Measurements from ENCODE around the gene HDAC3.

HDAC3 gene

DNA sequence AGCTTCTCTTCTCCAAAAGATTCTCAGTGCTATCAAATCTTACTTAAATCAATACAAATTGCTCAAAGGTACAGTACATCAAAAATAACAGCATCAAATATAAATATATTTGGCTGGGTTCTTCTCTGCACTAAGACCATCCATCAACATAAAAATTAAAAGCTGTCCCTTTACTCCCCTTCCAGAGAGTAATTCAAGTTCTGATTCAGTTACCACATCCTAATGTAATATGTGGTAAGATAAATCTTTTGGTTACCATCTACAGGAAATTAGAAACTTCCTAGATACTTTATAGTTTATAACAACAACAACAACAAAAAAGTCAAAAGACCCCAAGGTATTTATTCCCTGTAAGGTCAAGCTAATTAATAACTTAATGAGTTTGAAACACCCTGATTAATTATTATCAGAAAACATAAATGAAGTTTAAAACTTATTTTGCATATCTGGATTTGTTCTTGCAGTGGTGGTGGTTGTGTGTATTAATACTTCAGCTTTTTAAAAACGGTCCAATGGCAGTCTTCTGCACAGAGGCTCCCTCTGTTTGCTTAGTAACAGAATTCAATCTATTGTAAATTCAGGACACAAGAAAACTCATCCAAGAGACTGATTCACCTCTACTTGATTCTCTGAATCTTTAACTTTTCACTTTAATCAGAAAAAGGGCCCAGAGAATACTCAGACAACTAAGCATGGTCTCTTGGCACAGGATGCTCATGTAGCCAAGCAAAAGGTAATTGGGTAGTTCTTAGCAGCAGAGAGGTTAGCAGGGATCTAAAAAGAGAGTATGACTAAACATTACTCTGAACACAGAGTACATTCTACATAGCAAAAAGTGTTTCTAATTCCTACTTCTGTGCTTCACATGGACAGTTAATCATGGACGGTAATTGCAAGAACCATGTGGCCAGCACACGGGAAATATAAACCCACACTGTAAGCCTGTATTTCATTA, 38.0 kb downstream of the HDAC3 start:
- DNase-seq: no peak

DNA sequence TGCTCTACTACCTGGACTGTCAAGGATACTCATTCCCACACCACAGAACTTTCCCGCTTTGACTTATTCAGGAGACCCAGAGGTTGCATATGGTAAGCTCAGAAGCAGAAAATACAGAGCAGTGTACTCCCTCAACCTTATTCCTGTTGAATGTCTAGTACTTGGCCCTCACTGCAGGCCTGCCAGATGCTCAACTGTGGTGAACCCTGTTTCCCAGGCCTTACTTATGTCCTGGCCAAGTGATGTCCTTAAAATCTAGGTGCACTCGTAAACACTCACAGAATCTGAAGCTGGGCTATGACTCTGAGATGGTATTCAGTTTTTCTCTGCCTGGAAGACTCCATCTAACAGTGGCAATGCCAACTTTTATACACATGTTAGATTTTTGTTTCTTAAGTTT, 38.8 kb downstream of the HDAC3 start:
- DNase-seq: no peak

DNA sequence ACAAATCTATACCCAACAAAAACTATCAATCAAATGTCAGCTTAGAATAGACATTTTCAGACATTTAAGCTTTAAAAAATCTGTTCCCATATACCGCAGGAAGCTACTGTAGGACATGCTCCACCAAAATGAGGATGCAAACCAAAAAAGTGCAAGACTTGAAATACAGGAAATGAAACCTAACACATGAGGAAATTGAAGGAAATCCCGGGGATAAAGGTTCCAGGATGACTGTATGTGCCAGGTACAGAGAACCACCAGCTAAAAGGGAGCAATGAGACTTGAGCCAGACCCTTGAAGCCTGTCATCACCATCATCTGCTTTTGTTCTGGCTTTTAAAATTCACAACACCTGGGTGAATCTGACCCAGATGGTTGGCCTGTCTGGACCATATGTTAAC, 39.3 kb downstream of the HDAC3 start:
- DNase-seq: no peak

DNA sequence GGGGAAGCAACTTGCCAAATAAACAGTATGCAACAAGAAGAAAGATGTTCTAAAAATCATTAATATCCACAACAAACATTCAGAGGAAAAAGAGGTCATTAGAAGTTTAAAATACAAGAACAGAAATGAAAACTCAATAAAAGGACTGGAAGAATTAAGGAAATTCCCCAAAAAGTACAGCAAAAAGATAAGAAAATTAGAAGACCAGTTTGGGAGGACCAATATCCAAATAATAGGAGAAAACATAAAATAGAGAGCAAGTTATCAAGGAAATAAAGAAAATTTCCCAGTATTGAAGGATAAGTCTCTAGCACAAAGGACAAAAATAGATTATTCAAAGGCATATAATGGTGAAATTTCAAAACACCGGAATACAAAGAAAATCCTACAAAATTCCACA, 39.8 kb downstream of the HDAC3 start:
- no peak for DNase-seq

DNA sequence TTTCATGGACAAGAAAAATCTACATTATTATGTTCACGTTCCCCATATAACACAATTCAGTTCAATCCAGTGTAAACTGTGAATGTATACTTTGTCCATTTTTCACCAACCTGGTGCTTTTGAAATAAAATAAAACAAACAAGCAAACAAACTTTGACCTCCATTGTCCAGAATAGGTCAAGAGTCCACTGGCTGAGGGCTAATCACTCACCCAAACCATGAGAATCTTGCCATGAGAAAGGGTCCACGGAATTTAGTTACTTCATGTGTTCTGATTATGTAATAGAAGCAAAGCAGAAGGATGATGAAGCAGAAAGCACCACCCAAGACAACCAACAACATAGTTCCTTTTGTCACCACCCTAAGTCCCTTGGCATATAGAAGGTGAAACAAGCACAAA, 46.5 kb downstream of the HDAC3 start:
- no peak for DNase-seq

DNA sequence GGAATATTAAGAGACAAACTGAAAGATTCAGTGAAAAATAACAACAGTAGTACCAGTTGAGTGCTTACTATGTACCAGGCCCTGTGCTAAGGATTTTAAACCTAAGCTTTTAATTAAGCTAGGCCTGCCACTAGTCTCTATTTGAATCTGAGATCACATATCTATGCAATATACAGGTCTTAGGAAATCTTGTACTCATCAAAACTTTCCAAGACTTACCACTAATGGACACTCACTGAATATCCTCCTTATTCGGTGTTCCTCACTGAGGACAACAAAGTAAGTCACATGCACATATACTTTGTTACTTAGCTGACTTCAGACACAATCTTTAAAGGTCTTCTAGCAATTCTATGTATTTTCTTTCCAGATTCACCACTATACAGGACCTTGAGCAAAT, 50.4 kb downstream of the HDAC3 start:
- no peak for DNase-seq

DNA sequence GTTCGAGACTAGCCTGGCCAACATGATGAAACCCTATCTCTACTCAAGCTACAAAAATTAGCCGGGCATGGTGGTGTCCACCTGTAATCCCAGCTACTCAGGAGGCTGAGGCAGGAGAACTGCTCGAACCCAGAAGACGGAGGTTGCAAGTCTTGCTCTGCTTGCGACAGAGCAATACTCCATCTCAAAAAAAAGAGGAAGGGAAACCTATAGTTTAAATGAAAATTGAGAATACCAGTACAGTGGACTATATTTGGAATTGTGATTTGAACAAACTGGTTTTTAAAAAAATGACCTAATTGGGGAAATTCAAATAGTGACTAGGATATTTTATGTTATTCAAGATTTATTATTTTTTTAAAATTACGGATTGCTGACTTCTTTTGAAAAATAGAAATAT, 51.1 kb downstream of the HDAC3 start:
- no peak for DNase-seq

DNA sequence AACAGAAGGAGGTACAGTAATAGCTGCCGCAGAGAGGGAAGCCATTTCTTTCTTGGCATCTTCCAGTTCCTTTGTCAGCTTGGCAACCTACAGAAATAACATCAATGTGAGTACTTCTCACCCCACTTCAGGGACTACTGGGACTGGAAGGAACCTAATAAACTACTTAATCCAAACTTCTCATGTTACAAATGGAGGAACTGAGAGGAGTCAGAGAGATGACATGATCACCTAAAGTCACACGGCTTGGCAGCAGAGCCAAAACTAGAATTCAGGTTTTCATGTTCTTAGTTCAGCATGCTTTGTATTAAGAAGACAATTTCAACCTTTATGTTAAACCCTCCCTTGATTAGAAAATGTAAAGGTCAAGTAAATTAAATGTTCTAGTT, 62.5 kb downstream of the HDAC3 start:
- no peak for DNase-seq

DNA sequence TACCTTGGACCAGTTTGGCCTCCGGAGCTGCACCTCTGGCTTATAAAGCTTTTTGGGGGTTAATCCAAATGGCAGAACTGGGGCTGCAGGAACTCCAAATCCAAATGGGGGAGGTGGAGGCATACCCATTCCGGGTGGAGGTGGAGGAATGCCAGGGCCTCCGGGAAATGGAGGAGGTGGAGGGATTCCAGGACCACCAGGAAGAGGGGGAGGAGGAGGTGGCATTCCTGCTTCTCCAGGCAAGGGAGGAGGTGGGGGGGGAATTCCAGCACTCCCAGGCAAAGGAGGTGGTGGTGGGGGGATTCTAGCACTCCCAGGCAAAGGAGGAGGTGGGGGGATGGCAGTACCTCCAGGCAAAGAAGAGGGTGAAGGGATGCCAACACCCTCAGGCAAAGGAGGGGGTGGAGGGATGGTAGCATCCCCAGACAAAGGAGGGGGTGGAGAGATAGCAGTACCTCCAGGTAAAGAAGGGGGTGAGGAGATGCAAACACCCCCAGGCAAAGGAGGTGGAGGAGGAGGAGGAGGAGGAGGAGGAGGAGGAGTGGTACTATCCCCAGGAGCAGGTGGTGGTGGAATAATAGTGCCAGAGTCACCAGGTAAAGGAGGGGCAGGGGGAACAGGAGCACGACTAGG, 63.0 kb downstream of the HDAC3 start:
- DNase-seq: no peak

Data from NCI-H526 (cell line).